HepG2 (cell line): ENCODE data around the gene NDE1. TPM values are rescaled to one million over a fixed set of nuclear protein-coding genes. Genes with fewer than 3 reads are reported as not detected.

Source experiments
- ATAC-seq: fragments of 200-7000 bp; cut with Tn5 transposase; 3 replicates; pipeline ENCODE4 v1.9.1; 2020; ENCODE audit warnings: mild to moderate bottlenecking, moderate library complexity
- BruUV-seq: library from RNA; stranded (reverse); fragments of 400-500 nt; replicated peaks from 2 replicates; lab custom pipeline; 2021; lab: Mats Ljungman, UMichigan
- CTCF ChIA-PET: fragments of 300-600 bp; formaldehyde crosslinking; extraction: SDS; loops from one replicate; lab custom pipeline; 2021; ENCODE audit warnings: low total read pairs, inconsistent platforms, low intra/inter-chr PET ratio; lab: Yijun Ruan, JAX
- POLR2A ChIA-PET: fragments of 350-600 bp; sonication (Branson Sonifier 250); formaldehyde crosslinking; loops from one replicate; lab custom pipeline; 2020; ENCODE audit warnings: antibody characterized with exemption, inconsistent platforms; lab: Yijun Ruan, JAX
- DNase-seq: peaks from one replicate; pipeline ENCODE4 v3.0.0-alpha.2; 2015; ENCODE audit warnings: low spot score
- FAIRE-seq: peaks from 3 replicates; lab custom pipeline; 2011; peaks lifted over from hg19 to GRCh38; lab: Jason Lieb, UNC
- H2AFZ ChIP-seq: one replicate; pipeline ENCODE4 v1.6.1; 2011; ENCODE audit warnings: low read length, inconsistent platforms
- H3K27ac ChIP-seq: fragments of 300-600 bp; 3 replicates; pipeline ENCODE4 v1.8.0; 2011; ENCODE audit warnings: mixed run types, mild to moderate bottlenecking, mixed read lengths, low read length, inconsistent platforms; ENCODE audit not compliant: insufficient read depth; ENCODE audit errors: extremely low read length
- H3K27me3 ChIP-seq, 2 experiments: fragments of 200-600 bp in 1 of 2; 2 replicates in 1 of 2; 3 replicates in 1 of 2; pipeline versions ENCODE4 v1.6.0 to v1.8.0; 2011; ENCODE audit warnings: low read length in 2 of 2, mild to moderate bottlenecking in 2 of 2, moderate library complexity in 2 of 2, inconsistent platforms in 1 of 2; ENCODE audit not compliant: insufficient read depth in 2 of 2, control insufficient read depth in 1 of 2
- H3K36me3 ChIP-seq, 2 experiments: fragments of 200-600 bp in 1 of 2; replicated peaks in 1 of 2; 2 replicates in 1 of 2; 3 replicates in 1 of 2; pipeline versions ENCODE4 v1.5.1 to v1.8.0; 2011; ENCODE audit warnings: low read length in 2 of 2, inconsistent platforms in 1 of 2; ENCODE audit not compliant: insufficient read depth in 2 of 2, control insufficient read depth in 1 of 2
- H3K4me1 ChIP-seq: 2 replicates; pipeline ENCODE4 v1.5.1; 2012; ENCODE audit warnings: low read length, inconsistent platforms; ENCODE audit not compliant: insufficient read depth
- H3K4me2 ChIP-seq: 2 replicates; pipeline ENCODE4 v1.6.0; 2011; ENCODE audit warnings: low read depth, low read length, inconsistent platforms
- H3K4me3 ChIP-seq, 3 experiments: fragments of 200-600 bp in 1 of 3; sonication (generic), shearing (Covaris generic) in 1 of 3; replicated peaks in 1 of 3; 2 replicates each; pipeline ENCODE4 v1.5.1; 2011 to 2016; ENCODE audit warnings: low read length in 3 of 3, inconsistent platforms in 2 of 3, low read depth in 2 of 3, mild to moderate bottlenecking in 2 of 3, control low read depth in 1 of 3, mixed read lengths in 1 of 3; ENCODE audit not compliant: insufficient read depth in 1 of 3
- H3K79me2 ChIP-seq: one replicate; pipeline ENCODE4 v1.6.1; 2011; ENCODE audit warnings: low read length, inconsistent platforms; ENCODE audit not compliant: insufficient read depth
- H3K9ac ChIP-seq: 2 replicates; pipeline ENCODE4 v1.6.0; 2011; ENCODE audit warnings: mild to moderate bottlenecking, low read depth, low read length, inconsistent platforms; ENCODE audit not compliant: insufficient read depth
- H3K9me3 ChIP-seq: 2 replicates; pipeline ENCODE4 v1.5.1; 2012; ENCODE audit warnings: mild to moderate bottlenecking, low read length
- H4K20me1 ChIP-seq: 2 replicates; pipeline ENCODE4 v1.6.0; 2011; ENCODE audit warnings: inconsistent platforms, mild to moderate bottlenecking, low read length, moderate library complexity; ENCODE audit not compliant: insufficient read depth
- ATM ChIP-seq: fragments of 450-650 bp; IDR thresholded peaks from 2 replicates; pipeline ENCODE4 v1.7.1; 2017; ENCODE audit warnings: mild to moderate bottlenecking, borderline replicate concordance
- GLI4 ChIP-seq: sonication (generic); formaldehyde crosslinking; IDR thresholded peaks from 2 replicates; pipeline ENCODE4 v1.5.1; 2020; ENCODE audit warnings: missing genetic modification reagents, mild to moderate bottlenecking, moderate library complexity, borderline replicate concordance
- PITX1 ChIP-seq: sonication (generic); formaldehyde crosslinking; IDR thresholded peaks from 2 replicates; pipeline ENCODE4 v1.5.1; 2020; ENCODE audit warnings: mild to moderate bottlenecking, missing genetic modification reagents
- SOX5 ChIP-seq: IDR thresholded peaks from 2 replicates; pipeline ENCODE4 v1.6.1; 2016; ENCODE audit warnings: borderline replicate concordance
- ZNF121 ChIP-seq: sonication (generic); formaldehyde crosslinking; IDR thresholded peaks from 2 replicates; pipeline ENCODE4 v1.5.0; 2020; ENCODE audit warnings: mild to moderate bottlenecking, missing genetic modification reagents
- ZNF205 ChIP-seq: IDR thresholded peaks from 2 replicates; pipeline ENCODE4 v1.6.1; 2018; ENCODE audit warnings: missing biosample characterization, missing genetic modification reagents
- ZNF615 ChIP-seq: sonication (generic); formaldehyde crosslinking; IDR thresholded peaks from 2 replicates; pipeline ENCODE4 v1.5.0; 2020; ENCODE audit warnings: mild to moderate bottlenecking, missing genetic modification reagents, borderline replicate concordance
- ZNF703 ChIP-seq: sonication (generic); formaldehyde crosslinking; IDR thresholded peaks from 2 replicates; pipeline ENCODE4 v1.5.1; 2020; ENCODE audit warnings: missing genetic modification reagents, mild to moderate bottlenecking, moderate library complexity, borderline replicate concordance
- WGBS: methylation state at CpG from one replicate; pipeline ENCODE4 v1.1.6; 2017; ENCODE audit warnings: low lambda C conversion rate; 5-methylcytosine and 5-hydroxymethylcytosine counted together
- in situ Hi-C: cut with HindIII; loops from 2 replicates; pipeline ENCODE4 v1.10.0; 2017; ENCODE audit warnings: low pct_unique_long_range_greater_than_20kb; ENCODE audit not compliant: extremely low pct_ligation_motif_present
- intact Hi-C: fragments of 100-400 bp; cut with micrococcal nuclease; formaldehyde crosslinking; loops from one replicate; pipeline ENCODE4 v1.10.0; 2022; ENCODE audit not compliant: unreplicated experiment
- polyA plus RNA-seq, 8 experiments: library from polyadenylated mRNA; depleted of rRNA in 3 of 8; stranded (reverse) in 7 of 8; unstranded in 1 of 8; fragments of >200 nt; fragmentation: Illumina TruSeq in 4 of 8; extraction: Trizol in 4 of 8; gene quantifications; 2 replicates each; pipeline versions ENCODE4 v1.2.1 to v1.2.3, GENCODE V29; 2011 to 2016; ENCODE audit warnings: low read depth in 4 of 8, missing spikeins in 1 of 8, mixed read lengths in 1 of 8; ENCODE audit not compliant: insufficient read depth in 1 of 8
- total RNA-seq, 5 experiments: library from RNA; depleted of rRNA; stranded (reverse); fragments of >200 nt; fragmentation: Illumina TruSeq; extraction: Trizol; gene quantifications; 2 replicates each; pipeline ENCODE4 v1.2.3, GENCODE V29; 2016; ENCODE audit warnings: low read depth in 1 of 5
- TF ChIP-seq, protein P1 (sequence below): sonication (generic); formaldehyde crosslinking; IDR thresholded peaks from 2 replicates; pipeline ENCODE4 v1.8.1; 2023; ENCODE audit warnings: missing genetic modification reagents, inconsistent platforms, borderline replicate concordance

The NDE1 gene
- total and polyA plus RNA-seq, 2 of the 13 experiments (the other 11 are each of a cell fraction or from before 2014, with no cell fraction given), result 40.9 to 72.5 TPM

GRCh38 chr16:15748654-15749053 lies 98.6 kb downstream of the NDE1 start:
- BruUV-seq, result no TSS peak
- CTCF ChIA-PET, result no interaction called here
- no peak for DNase-seq
- Histone ChIP-seq H3K36me3 (no peaks in the 10 kb centered on the region), H4K20me1 (no peaks in the 10 kb centered on the region), H3K27me3 (peaks cover 1 to 4% of the 10 kb centered on the region in 2 experiments; a peak in 3 of 5 replicates), H2AFZ (no peak overlapping the region), H3K27ac (no peak overlapping the region), H3K4me3 (no peak overlapping the region), H3K79me2 (no peaks in the 10 kb centered on the region), H3K9me3 (no peaks in the 10 kb centered on the region), H3K4me1 (0 out of 2 replicates have a peak, but pooled peaks cover 2% of the 10 kb centered on the region), H3K9ac (no peak overlapping the region), H3K4me2 (no peak overlapping the region)
- no peak for FAIRE-seq
- TF ChIP-seq ZNF121 (CRISPR knock-in tag), result peak; percentile 63; the same call in 1 of the 2 replicates
- no peak for TF ChIP-seq ZNF205
- TF ChIP-seq PITX1 (CRISPR knock-in tag), result no peak
- intact Hi-C loops (no loop called here), in situ Hi-C loops (no loop called here)
- ATAC-seq, result no peak
- POLR2A ChIA-PET, result no interaction called here
- 7% methylated on average over 2 of the region's 2 CpGs for WGBS

- FAIRE-seq, result no peak
- CTCF ChIA-PET, result no interaction called here
- Histone ChIP-seq H3K4me2 (no peak overlapping the region), H4K20me1 (no peaks in the 10 kb centered on the region), H3K36me3 (no peaks in the 10 kb centered on the region), H3K4me1 (no peaks in the 10 kb centered on the region), H3K27me3 (peaks cover 1 to 4% of the 10 kb centered on the region in 2 experiments; a peak in 3 of 5 replicates), H3K79me2 (no peaks in the 10 kb centered on the region), H2AFZ (no peak overlapping the region), H3K27ac (no peak overlapping the region), H3K9me3 (no peaks in the 10 kb centered on the region), H3K9ac (no peak overlapping the region), H3K4me3 (no peak overlapping the region)
- BruUV-seq, result no TSS peak
- in situ Hi-C loops (no loop called here), intact Hi-C loops (no loop called here)
- ATAC-seq, result no peak
- WGBS, result 2% methylated on average over 2 of the region's 2 CpGs
- TF ChIP-seq ZNF615 (CRISPR knock-in tag) (no peak), ZNF703 (CRISPR knock-in tag) (no peak), SOX5 (CRISPR knock-in tag) (no peak), GLI4 (CRISPR knock-in tag) (no peak), ATM (no peak)
- TF ChIP-seq, protein P1, sequence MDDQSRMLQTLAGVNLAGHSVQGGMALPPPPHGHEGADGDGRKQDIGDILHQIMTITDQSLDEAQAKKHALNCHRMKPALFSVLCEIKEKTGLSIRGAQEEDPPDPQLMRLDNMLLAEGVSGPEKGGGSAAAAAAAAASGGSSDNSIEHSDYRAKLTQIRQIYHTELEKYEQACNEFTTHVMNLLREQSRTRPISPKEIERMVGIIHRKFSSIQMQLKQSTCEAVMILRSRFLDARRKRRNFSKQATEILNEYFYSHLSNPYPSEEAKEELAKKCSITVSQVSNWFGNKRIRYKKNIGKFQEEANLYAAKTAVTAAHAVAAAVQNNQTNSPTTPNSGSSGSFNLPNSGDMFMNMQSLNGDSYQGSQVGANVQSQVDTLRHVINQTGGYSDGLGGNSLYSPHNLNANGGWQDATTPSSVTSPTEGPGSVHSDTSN (CRISPR knock-in tag), result no peak
- POLR2A ChIA-PET, result no interaction called here
- DNase-seq, result no peak
These were observed 99.3 kb downstream of the NDE1 start for GRCh38 chr16:15749371-15749770.
